GM12864 (cell line): ENCODE measurements around the gene CSK.

Source experiments
- DNase-seq: peaks from one replicate; pipeline ENCODE4 v3.0.0-alpha.2; 2011; ENCODE audit warnings: low read depth
- H3K4me3 ChIP-seq: 2 replicates; pipeline ENCODE4 v1.5.1; 2011; ENCODE audit warnings: mild to moderate bottlenecking, low read depth, low read length, control low read depth
- TF ChIP-seq, protein P1 (sequence below): IDR thresholded peaks from 2 replicates; pipeline ENCODE4 v1.5.1; 2011; ENCODE audit warnings: low read depth, mild to moderate bottlenecking, moderate library complexity, low read length, control low read depth, inconsistent platforms; ENCODE audit errors: missing control alignments

The CSK gene

DNA sequence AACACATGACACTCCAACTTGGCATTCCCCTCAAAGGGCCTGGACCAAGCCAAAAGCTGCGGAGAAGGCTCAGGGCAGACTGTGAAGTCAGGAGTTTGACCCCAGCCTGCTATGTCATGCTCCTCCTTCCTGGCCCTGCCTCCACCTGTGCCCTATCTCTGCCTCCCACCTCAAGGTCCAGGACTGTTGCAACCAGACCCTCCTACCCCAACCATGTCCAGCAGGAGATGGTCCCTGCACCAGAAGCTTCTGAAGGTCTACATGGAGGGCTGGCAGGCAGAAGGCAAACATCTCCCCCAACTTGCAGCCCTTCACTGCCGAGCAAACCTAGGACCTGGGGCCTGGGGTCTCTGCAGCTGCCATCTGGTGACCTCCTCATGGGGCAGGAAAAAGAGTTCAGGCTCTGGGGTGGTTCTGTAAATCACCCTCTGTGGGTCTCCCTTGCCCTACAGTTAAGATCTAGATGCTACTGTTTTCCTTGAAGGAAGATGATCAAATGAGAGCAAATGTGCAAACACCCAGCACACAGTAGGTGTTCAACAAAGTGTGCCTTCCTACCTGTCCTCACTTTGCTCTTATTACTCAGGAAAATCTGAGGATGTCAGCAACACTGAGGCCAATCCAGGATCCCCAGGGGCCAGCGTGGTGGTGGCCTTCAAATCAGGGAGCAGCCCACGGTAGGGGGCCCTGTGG is 11.5 kb upstream of the CSK start:
- TF ChIP-seq, protein P1, sequence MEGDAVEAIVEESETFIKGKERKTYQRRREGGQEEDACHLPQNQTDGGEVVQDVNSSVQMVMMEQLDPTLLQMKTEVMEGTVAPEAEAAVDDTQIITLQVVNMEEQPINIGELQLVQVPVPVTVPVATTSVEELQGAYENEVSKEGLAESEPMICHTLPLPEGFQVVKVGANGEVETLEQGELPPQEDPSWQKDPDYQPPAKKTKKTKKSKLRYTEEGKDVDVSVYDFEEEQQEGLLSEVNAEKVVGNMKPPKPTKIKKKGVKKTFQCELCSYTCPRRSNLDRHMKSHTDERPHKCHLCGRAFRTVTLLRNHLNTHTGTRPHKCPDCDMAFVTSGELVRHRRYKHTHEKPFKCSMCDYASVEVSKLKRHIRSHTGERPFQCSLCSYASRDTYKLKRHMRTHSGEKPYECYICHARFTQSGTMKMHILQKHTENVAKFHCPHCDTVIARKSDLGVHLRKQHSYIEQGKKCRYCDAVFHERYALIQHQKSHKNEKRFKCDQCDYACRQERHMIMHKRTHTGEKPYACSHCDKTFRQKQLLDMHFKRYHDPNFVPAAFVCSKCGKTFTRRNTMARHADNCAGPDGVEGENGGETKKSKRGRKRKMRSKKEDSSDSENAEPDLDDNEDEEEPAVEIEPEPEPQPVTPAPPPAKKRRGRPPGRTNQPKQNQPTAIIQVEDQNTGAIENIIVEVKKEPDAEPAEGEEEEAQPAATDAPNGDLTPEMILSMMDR = no peak
- H3K4me3 ChIP-seq = no peak overlapping the region
- DNase-seq = no peak

DNA sequence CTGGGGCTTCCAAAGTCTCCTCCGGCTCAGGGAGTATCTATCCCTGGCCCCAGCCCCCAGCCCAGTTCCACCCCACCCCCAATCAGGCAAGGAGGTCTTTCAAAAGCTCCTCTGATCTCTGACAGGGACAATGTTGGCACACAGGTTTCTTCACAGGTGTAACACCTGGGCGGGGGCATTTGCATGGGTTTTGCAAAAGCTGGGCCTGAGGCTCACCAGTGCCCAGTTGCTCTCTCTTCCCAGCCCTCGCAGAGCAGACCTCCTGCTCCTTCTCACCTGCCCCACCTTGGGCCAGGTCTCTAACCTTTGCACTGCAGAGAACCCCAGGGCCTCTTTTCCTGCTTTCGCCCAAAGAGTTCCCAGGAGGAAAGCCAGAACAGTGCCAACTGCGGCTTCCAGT is 8.6 kb upstream of the CSK start:
- no peak for DNase-seq
- TF ChIP-seq, protein P1 = no peak
- no peak overlapping the region for H3K4me3 ChIP-seq

DNA sequence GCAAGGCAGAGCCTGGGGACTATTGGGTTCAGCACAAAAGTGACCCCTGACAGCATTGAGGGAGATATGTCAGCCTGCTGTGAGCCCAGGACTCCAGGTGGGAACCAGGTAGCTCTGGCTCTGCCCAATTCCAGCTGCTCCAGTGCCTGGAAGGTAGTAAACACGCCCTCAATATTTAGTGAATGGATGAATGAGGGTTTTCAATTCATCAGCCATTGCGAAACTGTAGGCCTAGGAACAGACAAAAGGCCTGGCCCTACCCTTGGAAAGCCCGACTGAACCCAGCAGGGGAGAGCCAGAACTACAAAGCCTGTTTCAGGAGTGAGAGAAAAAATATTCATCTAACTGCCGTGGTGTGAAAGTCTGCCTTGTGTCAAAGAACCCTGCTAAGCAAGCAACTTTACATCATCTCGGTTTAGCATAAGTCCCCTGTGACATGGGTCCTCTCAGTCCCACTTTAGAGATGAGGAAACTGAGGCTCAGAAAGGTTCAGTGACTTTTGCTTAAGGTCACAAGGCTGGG is 8.1 kb upstream of the CSK start:
- TF ChIP-seq, protein P1 = no peak
- no peak for DNase-seq
- no peak overlapping the region for H3K4me3 ChIP-seq

DNA sequence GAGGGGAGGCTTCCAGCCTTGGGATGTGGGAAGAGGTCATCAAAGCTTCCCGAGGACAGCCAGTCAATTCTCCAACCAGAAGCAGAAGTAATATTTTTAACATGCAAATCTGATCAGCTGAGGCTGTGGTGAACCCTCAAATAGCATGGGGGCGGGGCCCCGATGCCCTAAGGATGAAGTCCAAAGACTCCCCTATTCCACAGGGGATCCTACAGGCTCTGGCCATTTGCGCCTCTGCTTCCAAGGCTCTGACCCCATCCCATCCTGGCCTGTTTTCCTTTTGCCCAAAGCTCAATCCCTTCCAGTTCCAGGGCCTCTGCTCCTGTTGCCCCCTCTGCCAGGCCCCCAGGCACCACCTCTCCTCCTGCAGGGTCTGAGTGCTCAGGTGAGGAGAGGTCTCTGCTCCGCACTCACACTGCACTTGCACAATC is 6.7 kb upstream of the CSK start:
- H3K4me3 ChIP-seq = no peak overlapping the region
- TF ChIP-seq, protein P1 = no peak

DNA sequence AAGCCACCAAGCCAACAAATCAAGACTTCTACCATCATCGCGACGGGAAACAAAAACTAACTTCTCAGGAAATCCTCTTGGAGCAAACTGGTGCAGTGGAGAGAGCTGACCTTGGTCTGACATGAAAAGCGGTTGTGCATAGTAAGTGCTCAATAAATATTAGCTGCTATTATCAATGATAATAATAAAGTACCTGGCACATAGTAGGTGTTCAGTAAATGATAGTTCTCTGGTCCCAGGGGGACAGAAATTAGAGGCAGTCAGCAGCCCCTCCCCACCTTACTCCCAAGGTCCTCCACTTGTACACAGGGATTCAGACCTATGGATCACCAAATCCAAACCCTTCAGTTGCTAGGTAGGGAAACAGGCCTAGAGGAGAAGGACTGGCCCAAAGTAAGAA is 6.0 kb upstream of the CSK start:
- DNase-seq = no peak
- TF ChIP-seq, protein P1 = no peak
- H3K4me3 ChIP-seq = no peak overlapping the region

More for the DNA sequence above, 6.7 kb upstream of the CSK start:
- DNase-seq = no peak

DNA sequence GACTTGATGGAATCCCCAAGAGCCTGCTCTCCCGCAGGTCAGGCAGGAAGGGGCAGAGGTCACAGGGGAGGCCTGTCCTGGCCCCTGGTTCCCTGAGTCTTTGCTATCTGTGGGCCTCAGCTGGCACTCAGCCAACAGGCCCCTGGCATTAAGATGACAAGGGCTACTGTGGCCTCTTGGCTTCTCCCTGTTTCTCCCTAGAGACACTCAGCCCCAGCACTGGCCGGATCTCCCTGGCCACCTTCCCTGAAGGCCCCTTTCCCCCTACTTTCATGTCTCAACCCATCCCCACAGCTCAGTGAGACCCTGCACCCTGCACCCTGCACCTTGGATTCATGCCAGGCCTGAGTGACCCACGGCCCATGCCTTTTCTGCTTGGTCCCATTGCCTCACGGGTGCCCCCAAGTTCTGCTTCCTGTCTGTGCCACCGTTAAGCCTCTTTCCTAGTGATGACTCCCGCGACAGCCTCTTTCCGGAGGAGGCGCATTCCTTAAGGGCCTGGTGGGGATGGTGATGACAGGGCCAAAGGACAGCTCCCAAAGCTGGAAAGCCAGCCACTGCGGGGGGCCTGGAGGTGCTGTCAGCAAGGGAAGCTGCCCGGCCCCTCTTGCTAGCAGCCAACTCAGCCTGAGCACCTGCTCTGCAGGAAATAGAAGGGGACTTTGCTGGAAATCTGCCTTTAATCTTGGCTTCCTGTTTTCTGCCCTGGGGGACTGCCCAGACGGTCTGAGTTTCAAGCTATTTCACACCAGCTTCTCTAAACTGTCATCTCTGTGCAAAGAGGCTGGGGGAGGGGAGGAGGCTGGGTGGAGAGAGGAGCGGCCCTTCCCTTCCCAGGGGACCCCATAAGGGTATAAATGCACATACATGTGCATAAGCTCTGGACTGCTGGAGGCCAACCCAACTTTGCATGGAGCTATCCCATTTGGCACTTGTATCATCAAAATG is 4.8 kb upstream of the CSK start:
- DNase-seq = no peak
- 0 out of 2 replicates have a peak overlapping the region, but pooled peaks have one; percentile 1 for H3K4me3 ChIP-seq
- TF ChIP-seq, protein P1 = peak; percentile 1
